IMR-90 (cell line): ENCODE results near the gene AKT3. TPM values are rescaled to one million over a fixed set of nuclear protein-coding genes. Genes with fewer than 3 reads are reported as not detected.

Source experiments
- ATAC-seq: fragments of 200-7000 bp; cut with Tn5 transposase; 2 replicates; pipeline ENCODE4 v1.9.1; 2020; ENCODE audit warnings: low read depth, mild to moderate bottlenecking, moderate library complexity
- BruUV-seq: library from RNA; stranded (reverse); fragments of 400-500 nt; replicated peaks from 2 replicates; lab custom pipeline; 2021; lab: Mats Ljungman, UMichigan
- CTCF ChIA-PET: fragments of 300-600 bp; formaldehyde crosslinking; extraction: SDS; loops from one replicate; lab custom pipeline; 2021; ENCODE audit warnings: antibody characterized with exemption; lab: Yijun Ruan, JAX
- POLR2A ChIA-PET: fragments of 300-600 bp; sonication (Branson Sonifier 250); formaldehyde crosslinking; loops from one replicate; lab custom pipeline; 2022; ENCODE audit warnings: antibody characterized with exemption; ENCODE audit not compliant: unreplicated experiment; lab: Charles Lee
- DNase-seq: peaks from one replicate; pipeline ENCODE4 v3.0.0; 2013
- H2AFZ ChIP-seq: replicated peaks from 2 replicates; pipeline ENCODE3; 2013; ENCODE audit warnings: low read length, mild to moderate bottlenecking; ENCODE audit not compliant: poor library complexity
- H2AK5ac ChIP-seq: 2 replicates; pipeline ENCODE4 v1.6.1; 2013; ENCODE audit warnings: low read depth, low read length, inconsistent platforms
- H2AK9ac ChIP-seq: replicated peaks from 2 replicates; pipeline ENCODE3; 2013; ENCODE audit warnings: mild to moderate bottlenecking, low read depth, low read length, moderate library complexity; ENCODE audit not compliant: poor library complexity
- H2BK120ac ChIP-seq: 2 replicates; pipeline ENCODE4 v1.6.1; 2013; ENCODE audit warnings: low read depth, low read length, inconsistent platforms
- H2BK15ac ChIP-seq: 3 replicates; pipeline ENCODE4 v1.6.1; 2013; ENCODE audit warnings: low read depth, low read length, inconsistent platforms
- H2BK20ac ChIP-seq: 2 replicates; pipeline ENCODE4 v1.6.1; 2013; ENCODE audit warnings: low read depth, mild to moderate bottlenecking, inconsistent platforms, low read length, moderate library complexity
- H2BK5ac ChIP-seq: 2 replicates; pipeline ENCODE4 v1.6.1; 2013; ENCODE audit warnings: mild to moderate bottlenecking, low read depth, low read length, inconsistent platforms; ENCODE audit not compliant: poor library complexity, severe bottlenecking
- H3K14ac ChIP-seq: replicated peaks from 2 replicates; pipeline ENCODE4 v1.6.1; 2013; ENCODE audit warnings: low read depth, low read length, inconsistent platforms
- H3K18ac ChIP-seq: 2 replicates; pipeline ENCODE4 v1.6.1; 2013; ENCODE audit warnings: low read depth, low read length, control low read depth
- H3K23ac ChIP-seq: 2 replicates; pipeline ENCODE4 v1.6.1; 2013; ENCODE audit warnings: low read depth, low read length, inconsistent platforms
- H3K27ac ChIP-seq: 2 replicates; pipeline ENCODE4 v1.5.1; 2013; ENCODE audit warnings: mild to moderate bottlenecking, control low read depth, low read length; ENCODE audit not compliant: insufficient read depth
- H3K27me3 ChIP-seq: 2 replicates; pipeline ENCODE4 v1.6.1; 2013; ENCODE audit warnings: low read length; ENCODE audit not compliant: control insufficient read depth, insufficient read depth
- H3K36me3 ChIP-seq: 2 replicates; pipeline ENCODE4 v1.6.1; 2013; ENCODE audit warnings: low read length, mixed read lengths; ENCODE audit not compliant: control insufficient read depth, insufficient read depth
- H3K4ac ChIP-seq: 2 replicates; pipeline ENCODE4 v1.6.1; 2013; ENCODE audit warnings: low read depth, low read length, inconsistent platforms
- H3K4me1 ChIP-seq: 2 replicates; pipeline ENCODE4 v1.6.1; 2013; ENCODE audit warnings: low read length, mixed read lengths; ENCODE audit not compliant: control insufficient read depth, insufficient read depth
- H3K4me2 ChIP-seq: 2 replicates; pipeline ENCODE4 v1.6.1; 2013; ENCODE audit warnings: low read depth, mild to moderate bottlenecking, control low read depth, low read length, moderate library complexity
- H3K4me3 ChIP-seq: 2 replicates; pipeline ENCODE4 v1.5.1; 2013; ENCODE audit warnings: low read depth, mild to moderate bottlenecking, control low read depth, low read length, moderate library complexity; ENCODE audit not compliant: insufficient read depth
- H3K56ac ChIP-seq: 2 replicates; pipeline ENCODE4 v1.6.1; 2013; ENCODE audit warnings: low read length, inconsistent platforms; ENCODE audit not compliant: insufficient read depth; ENCODE audit errors: extremely low read depth
- H3K79me1 ChIP-seq, 2 experiments: 2 replicates each; pipeline ENCODE4 v1.6.1; 2013; ENCODE audit warnings: low read length in 2 of 2, inconsistent platforms in 1 of 2, low read depth in 1 of 2
- H3K9ac ChIP-seq: 2 replicates; pipeline ENCODE4 v1.6.1; 2013; ENCODE audit warnings: low read depth, low read length, control low read depth
- H3K9me1 ChIP-seq: 2 replicates; pipeline ENCODE4 v1.6.1; 2013; ENCODE audit warnings: low read length, inconsistent platforms; ENCODE audit not compliant: insufficient read depth
- H3K9me3 ChIP-seq: 2 replicates; pipeline ENCODE4 v1.6.1; 2013; ENCODE audit warnings: low read length; ENCODE audit not compliant: control insufficient read depth, insufficient read depth
- H4K20me1 ChIP-seq: 2 replicates; pipeline ENCODE4 v1.6.1; 2013; ENCODE audit warnings: low read length, inconsistent platforms; ENCODE audit not compliant: insufficient read depth
- H4K5ac ChIP-seq: 2 replicates; pipeline ENCODE4 v1.6.1; 2013; ENCODE audit warnings: mild to moderate bottlenecking, low read depth, low read length, control low read depth
- H4K8ac ChIP-seq, 2 experiments: 2 replicates each; pipeline ENCODE4 v1.6.1; 2013; ENCODE audit warnings: low read depth in 2 of 2, low read length in 2 of 2, control low read depth in 1 of 2, inconsistent platforms in 1 of 2
- H4K91ac ChIP-seq: 2 replicates; pipeline ENCODE4 v1.6.1; 2013; ENCODE audit warnings: low read depth, low read length, inconsistent platforms; ENCODE audit not compliant: insufficient read depth
- BHLHE40 ChIP-seq: fragments of 150-350 bp; IDR thresholded peaks from 2 replicates; pipeline ENCODE4 v1.6.1; 2016; ENCODE audit warnings: mild to moderate bottlenecking, low read depth, low read length
- MAZ ChIP-seq: IDR thresholded peaks from 2 replicates; pipeline ENCODE4 v1.6.1; 2012; ENCODE audit warnings: low read depth, mild to moderate bottlenecking, low read length, improper control_type of control experiment, moderate library complexity, borderline replicate concordance
- NFE2L2 ChIP-seq: fragments of 150-350 bp; IDR thresholded peaks from 2 replicates; pipeline ENCODE4 v1.6.1; 2016; ENCODE audit warnings: low read depth, mild to moderate bottlenecking, low read length
- POLR2A ChIP-seq: IDR thresholded peaks from 2 replicates; pipeline ENCODE4 v1.6.1; 2012; ENCODE audit warnings: mild to moderate bottlenecking, low read depth, low read length
- RAD21 ChIP-seq: IDR thresholded peaks from 2 replicates; pipeline ENCODE4 v1.6.1; 2012; ENCODE audit warnings: low read length, improper control_type of control experiment
- RCOR1 ChIP-seq: IDR thresholded peaks from 2 replicates; pipeline ENCODE4 v1.6.1; 2012; ENCODE audit warnings: mild to moderate bottlenecking, low read length, improper control_type of control experiment; ENCODE audit not compliant: insufficient replicate concordance
- RFX5 ChIP-seq: IDR thresholded peaks from 2 replicates; pipeline ENCODE4 v1.8.0; 2012; ENCODE audit warnings: low read depth, mild to moderate bottlenecking, low read length, moderate library complexity
- SMC3 ChIP-seq: fragments of 150-350 bp; IDR thresholded peaks from 2 replicates; pipeline ENCODE4 v1.6.1; 2016; ENCODE audit warnings: low read depth, mild to moderate bottlenecking, antibody characterized with exemption, low read length, moderate library complexity
- WGBS, 2 experiments: methylation state at CpG; one replicate each; pipeline versions ENCODE4 v1.1.5 to v1.1.7; 2013; ENCODE audit warnings: missing lambda C conversion rate in 2 of 2; ENCODE audit not compliant: insufficient read length in 1 of 2; ENCODE audit errors: extremely low coverage in 2 of 2; 5-methylcytosine and 5-hydroxymethylcytosine counted together
- dilution Hi-C: fragments of 300-500 bp; cut with HindIII; formaldehyde crosslinking; loops from one replicate; pipeline ENCODE4 v1.14.3; 2018; ENCODE audit warnings: low sequenced_read_pairs; ENCODE audit not compliant: unreplicated experiment
- in situ Hi-C: fragments of 300-500 bp; cut with MboI; formaldehyde crosslinking; loops from 3 replicates; pipeline ENCODE4 v1.14.3; 2019; ENCODE audit warnings: low sequenced_read_pairs, inconsistent platforms, mixed read lengths
- intact Hi-C: fragments of 100-400 bp; cut with micrococcal nuclease; formaldehyde crosslinking; loops from 2 replicates; pipeline ENCODE4 v1.10.0; 2022
- polyA plus RNA-seq, 3 experiments: library from polyadenylated mRNA; depleted of rRNA; stranded (reverse); fragments of >200 nt; gene quantifications; 2 replicates each; pipeline ENCODE4 v1.2.3, GENCODE V29; 2012; ENCODE audit warnings: low replicate concordance in 1 of 3
- total RNA-seq: library from RNA; depleted of rRNA; stranded (reverse); fragments of >200 nt; gene quantifications from 2 replicates; pipeline ENCODE4 v1.2.3, GENCODE V29; 2012
- TF ChIP-seq, protein P1 (sequence below): fragments of 150-350 bp; IDR thresholded peaks from 2 replicates; pipeline ENCODE4 v1.6.1; 2017; ENCODE audit warnings: mild to moderate bottlenecking, antibody characterized with exemption, low read length, low read depth

The AKT3 gene
- total and polyA plus RNA-seq, 2 of the 4 experiments (the other 2 are of a cell fraction): 15.2 to 19.4 TPM

DNA sequence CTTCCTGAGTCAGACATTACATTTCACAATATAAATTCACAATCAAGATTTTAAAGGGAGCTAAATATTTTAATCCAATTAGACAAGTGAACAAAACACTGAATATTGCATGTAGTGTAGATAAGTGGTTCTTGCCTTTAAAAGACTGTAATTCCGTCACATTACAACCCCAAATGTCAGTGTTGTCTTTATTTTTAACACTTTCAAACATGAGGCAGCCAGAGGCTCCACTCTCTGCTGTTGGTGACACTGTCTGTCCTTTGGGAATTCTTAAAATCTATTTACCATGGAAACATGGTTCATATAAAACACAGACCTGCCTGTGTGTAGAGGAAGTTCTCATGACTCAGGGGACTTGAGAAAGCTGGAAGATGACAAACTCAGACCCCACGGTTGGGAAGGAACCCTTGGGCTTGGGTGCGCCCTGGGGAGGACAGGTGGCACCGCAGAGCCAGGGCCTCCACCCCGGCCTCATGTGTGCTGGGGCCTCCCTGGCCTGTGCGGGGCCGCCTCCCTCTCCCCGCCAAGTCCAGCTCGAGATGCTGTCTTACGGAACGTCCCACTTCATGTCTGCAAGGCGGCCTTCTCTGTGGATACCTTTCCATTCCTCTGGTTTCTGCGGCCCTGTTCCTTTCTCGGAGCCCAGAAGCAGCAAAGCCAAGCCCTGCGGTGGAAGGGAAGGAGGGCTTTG is 355.2 kb downstream of the AKT3 start:
- POLR2A ChIA-PET: no interaction called here
- Histone ChIP-seq H2BK15ac (no peak overlapping the region), H2AK9ac (no peak overlapping the region), H3K56ac (no peak overlapping the region), H3K4me3 (no peak overlapping the region), H3K9me1 (no peaks in the 10 kb centered on the region), H3K9me3 (no peaks in the 10 kb centered on the region), H2BK120ac (no peak overlapping the region), H3K36me3 (peaks cover 3% of the 10 kb centered on the region; the same call in 1 of the 2 replicates), H3K27ac (no peak overlapping the region), H4K91ac (no peak overlapping the region), H3K4me2 (no peak overlapping the region), H3K14ac (no peak overlapping the region), H3K27me3 (no peaks in the 10 kb centered on the region), H3K23ac (no peak overlapping the region), H2BK5ac (no peak overlapping the region), H3K4ac (no peak overlapping the region), H3K9ac (no peak overlapping the region), H2BK20ac (no peak overlapping the region; the same call in 1 of the 2 replicates), H3K4me1 (peaks cover 23% of the 10 kb centered on the region), H2AFZ (no peak overlapping the region), H4K20me1 (no peaks in the 10 kb centered on the region), H4K8ac (no peak overlapping the region), H4K5ac (no peak overlapping the region), H3K79me1 (peaks cover 3 to 9% of the 10 kb centered on the region in 2 experiments; a peak in 2 of 4 replicates), H2AK5ac (no peak overlapping the region), H3K18ac (no peak overlapping the region)
- no TSS peak for BruUV-seq
- intact Hi-C loops: no loop called here
- CTCF ChIA-PET: no interaction called here
- in situ Hi-C loops: loop anchor here (25.0 kb wide), 1 partner anchor 792 kb away; no protein-coding TSS in a partner anchor
- TF ChIP-seq RAD21 (no peak), RFX5 (no peak), NFE2L2 (no peak), POLR2A (no peak), RCOR1 (no peak), SMC3 (no peak), MAZ (no peak), BHLHE40 (no peak)
- TF ChIP-seq, protein P1, sequence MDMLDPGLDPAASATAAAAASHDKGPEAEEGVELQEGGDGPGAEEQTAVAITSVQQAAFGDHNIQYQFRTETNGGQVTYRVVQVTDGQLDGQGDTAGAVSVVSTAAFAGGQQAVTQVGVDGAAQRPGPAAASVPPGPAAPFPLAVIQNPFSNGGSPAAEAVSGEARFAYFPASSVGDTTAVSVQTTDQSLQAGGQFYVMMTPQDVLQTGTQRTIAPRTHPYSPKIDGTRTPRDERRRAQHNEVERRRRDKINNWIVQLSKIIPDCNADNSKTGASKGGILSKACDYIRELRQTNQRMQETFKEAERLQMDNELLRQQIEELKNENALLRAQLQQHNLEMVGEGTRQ: no peak
- DNase-seq (no peak), ATAC-seq (no peak)
- dilution Hi-C loops: no loop called here
- WGBS, 2 experiments: 98% methylated on average over 11 of the region's 15 CpGs; no CpG with 5 or more reads in 1 of the 2 experiments
